HEK293 (cell line): ENCODE data around the gene CENPK.

ENCODE experiments used
- CTCF ChIA-PET: fragments of 350-600 bp; formaldehyde crosslinking; extraction: SDS; loops from one replicate; lab custom pipeline; 2021; ENCODE audit warnings: antibody characterized with exemption; lab: Yijun Ruan, JAX
- POLR2A ChIA-PET: fragments of 300-600 bp; formaldehyde crosslinking; extraction: SDS; loops from one replicate; lab custom pipeline; 2020; ENCODE audit warnings: antibody characterized with exemption, inconsistent platforms; lab: Yijun Ruan, JAX
- H3K27ac ChIP-seq: fragments of 200-500 bp; sonication (Bioruptor generic); 2 replicates; pipeline ENCODE4 v1.5.1; 2014; ENCODE audit warnings: low read depth, low read length, control low read depth, inconsistent platforms; ENCODE audit errors: extremely low read depth
- H3K36me3 ChIP-seq, 2 experiments: fragments of 200-500 bp in 1 of 2; sonication (Bioruptor generic) in 1 of 2; 1 replicate in 1 of 2; 2 replicates in 1 of 2; pipeline ENCODE4 v1.5.1; 2014 to 2017; ENCODE audit warnings: inconsistent platforms in 2 of 2, low read length in 2 of 2; ENCODE audit not compliant: control insufficient read depth in 2 of 2, insufficient read depth in 1 of 2
- H3K4me1 ChIP-seq: fragments of 200-500 bp; sonication (Bioruptor generic); 2 replicates; pipeline ENCODE4 v1.5.1; 2014; ENCODE audit warnings: mild to moderate bottlenecking, low read length, inconsistent platforms; ENCODE audit not compliant: control insufficient read depth, insufficient read depth
- H3K4me3 ChIP-seq: 2 replicates; pipeline ENCODE4 v1.5.1; 2011; ENCODE audit warnings: low read depth, mild to moderate bottlenecking, control low read depth, low read length, moderate library complexity
- H3K9me3 ChIP-seq: fragments of 200-500 bp; sonication (Bioruptor generic); 2 replicates; pipeline ENCODE4 v1.5.1; 2014; ENCODE audit warnings: low read depth, low read length, inconsistent platforms; ENCODE audit not compliant: control insufficient read depth, insufficient read depth
- HOXC10 ChIP-seq: sonication (generic); formaldehyde crosslinking; IDR thresholded peaks from 2 replicates; pipeline ENCODE4 v1.8.1; 2023; ENCODE audit warnings: mild to moderate bottlenecking, missing genetic modification reagents
- IKZF3 ChIP-seq: fragments of 450-650 bp; IDR thresholded peaks from 2 replicates; pipeline ENCODE4 v1.5.0; 2018; ENCODE audit warnings: missing biosample characterization, mild to moderate bottlenecking, missing genetic modification characterization, moderate library complexity
- SCRT2 ChIP-seq: fragments of 450-650 bp; formaldehyde crosslinking; IDR thresholded peaks from 2 replicates; pipeline ENCODE4 v1.5.1; 2016; ENCODE audit warnings: missing biosample characterization, missing genetic modification characterization
- YY2 ChIP-seq: fragments of 450-650 bp; formaldehyde crosslinking; IDR thresholded peaks from 2 replicates; pipeline ENCODE4 v1.5.1; 2016; ENCODE audit warnings: missing biosample characterization, missing genetic modification characterization
- ZBTB21 ChIP-seq: fragments of 450-650 bp; formaldehyde crosslinking; IDR thresholded peaks from 2 replicates; pipeline ENCODE4 v1.5.1; 2017; ENCODE audit warnings: missing biosample characterization, missing genetic modification characterization
- ZNF2 ChIP-seq: fragments of 450-650 bp; formaldehyde crosslinking; IDR thresholded peaks from 2 replicates; pipeline ENCODE4 v1.5.1; 2016; ENCODE audit warnings: missing biosample characterization, missing genetic modification characterization
- ZNF221 ChIP-seq: fragments of 450-650 bp; formaldehyde crosslinking; IDR thresholded peaks from 2 replicates; pipeline ENCODE4 v1.5.1; 2017; ENCODE audit warnings: missing biosample characterization, missing genetic modification characterization, borderline replicate concordance
- ZNF223 ChIP-seq: fragments of 450-650 bp; formaldehyde crosslinking; IDR thresholded peaks from 2 replicates; pipeline ENCODE4 v1.5.1; 2016; ENCODE audit warnings: missing biosample characterization, missing genetic modification characterization
- ZNF23 ChIP-seq: fragments of 450-650 bp; formaldehyde crosslinking; IDR thresholded peaks from 2 replicates; pipeline ENCODE4 v1.5.1; 2016; ENCODE audit warnings: missing biosample characterization, missing genetic modification characterization, borderline replicate concordance
- ZNF354C ChIP-seq: fragments of 450-650 bp; formaldehyde crosslinking; IDR thresholded peaks from 2 replicates; pipeline ENCODE4 v1.5.1; 2016; ENCODE audit warnings: missing biosample characterization, missing genetic modification characterization, low read depth, borderline replicate concordance
- ZNF391 ChIP-seq: fragments of 450-650 bp; formaldehyde crosslinking; IDR thresholded peaks from 2 replicates; pipeline ENCODE4 v1.5.1; 2016; ENCODE audit warnings: low read depth, missing biosample characterization, missing genetic modification characterization, borderline replicate concordance
- ZNF558 ChIP-seq: fragments of 450-650 bp; formaldehyde crosslinking; IDR thresholded peaks from 2 replicates; pipeline ENCODE4 v1.5.1; 2016; ENCODE audit warnings: missing biosample characterization, missing genetic modification characterization
- ZNF561 ChIP-seq: fragments of 450-650 bp; IDR thresholded peaks from 2 replicates; pipeline ENCODE4 v1.5.1; 2018; ENCODE audit warnings: missing biosample characterization, missing genetic modification characterization, borderline replicate concordance
- ZNF623 ChIP-seq: fragments of 450-650 bp; formaldehyde crosslinking; IDR thresholded peaks from 2 replicates; pipeline ENCODE4 v1.5.1; 2016; ENCODE audit warnings: missing biosample characterization, missing genetic modification characterization
- ZNF658 ChIP-seq: fragments of 450-650 bp; formaldehyde crosslinking; IDR thresholded peaks from 2 replicates; pipeline ENCODE4; 2016; ENCODE audit warnings: missing biosample characterization, missing genetic modification characterization
- ZNF677 ChIP-seq: fragments of 450-650 bp; IDR thresholded peaks from 2 replicates; pipeline ENCODE4 v1.5.0; 2018; ENCODE audit warnings: missing biosample characterization, mild to moderate bottlenecking, missing genetic modification characterization, moderate library complexity
- ZNF76 ChIP-seq: fragments of 450-650 bp; formaldehyde crosslinking; IDR thresholded peaks from 2 replicates; pipeline ENCODE4; 2016; ENCODE audit warnings: low read depth, missing biosample characterization, missing genetic modification characterization, borderline replicate concordance
- ZNF777 ChIP-seq: fragments of 450-650 bp; formaldehyde crosslinking; IDR thresholded peaks from 2 replicates; pipeline ENCODE4 v1.5.1; 2017; ENCODE audit warnings: missing biosample characterization, missing genetic modification characterization, borderline replicate concordance
- ZNF837 ChIP-seq: fragments of 450-650 bp; formaldehyde crosslinking; IDR thresholded peaks from 2 replicates; pipeline ENCODE4 v1.5.1; 2016; ENCODE audit warnings: missing biosample characterization, missing genetic modification characterization
- TF ChIP-seq, protein P1 (sequence below): fragments of 450-650 bp; formaldehyde crosslinking; IDR thresholded peaks from 2 replicates; pipeline ENCODE4 v1.5.1; 2016; ENCODE audit warnings: missing biosample characterization, missing genetic modification characterization
- TF ChIP-seq, protein P2 (sequence below): fragments of 450-650 bp; IDR thresholded peaks from 2 replicates; pipeline ENCODE4 v1.5.1; 2018; ENCODE audit warnings: missing biosample characterization, mild to moderate bottlenecking, missing genetic modification characterization
- TF ChIP-seq, protein P3 (sequence below): fragments of 450-650 bp; formaldehyde crosslinking; IDR thresholded peaks from 2 replicates; pipeline ENCODE4 v1.5.1; 2016; ENCODE audit warnings: missing biosample characterization, missing genetic modification characterization
- TF ChIP-seq, protein P4 (sequence below): fragments of 450-650 bp; formaldehyde crosslinking; IDR thresholded peaks from 2 replicates; pipeline ENCODE4 v1.5.1; 2016; ENCODE audit warnings: missing biosample characterization, missing genetic modification characterization
- TF ChIP-seq, protein P5 (sequence below): fragments of 450-650 bp; formaldehyde crosslinking; IDR thresholded peaks from 2 replicates; pipeline ENCODE4 v1.5.1; 2017; ENCODE audit warnings: missing biosample characterization, missing genetic modification characterization

Gene CENPK

DNA sequence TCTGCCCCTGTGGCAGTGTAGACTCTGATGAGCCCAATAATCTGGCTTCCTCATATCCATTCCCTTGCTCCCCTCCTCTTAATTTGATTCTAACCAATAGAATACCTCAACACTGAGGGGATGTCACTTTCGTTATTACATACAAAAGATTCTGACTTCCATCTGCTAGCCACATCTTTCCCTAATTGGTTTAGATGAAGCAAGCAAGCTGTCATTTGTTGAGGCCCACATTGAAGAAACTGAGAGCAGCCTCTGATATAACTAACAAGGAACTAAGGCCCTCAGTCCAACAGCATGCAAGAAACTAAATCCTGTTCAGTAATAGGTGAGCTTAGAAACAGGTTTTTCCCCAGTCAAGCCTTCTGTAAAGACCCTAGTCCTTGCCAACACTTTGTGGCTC lies 87.1 kb downstream of the CENPK start (continued):
- TF ChIP-seq, protein P1, sequence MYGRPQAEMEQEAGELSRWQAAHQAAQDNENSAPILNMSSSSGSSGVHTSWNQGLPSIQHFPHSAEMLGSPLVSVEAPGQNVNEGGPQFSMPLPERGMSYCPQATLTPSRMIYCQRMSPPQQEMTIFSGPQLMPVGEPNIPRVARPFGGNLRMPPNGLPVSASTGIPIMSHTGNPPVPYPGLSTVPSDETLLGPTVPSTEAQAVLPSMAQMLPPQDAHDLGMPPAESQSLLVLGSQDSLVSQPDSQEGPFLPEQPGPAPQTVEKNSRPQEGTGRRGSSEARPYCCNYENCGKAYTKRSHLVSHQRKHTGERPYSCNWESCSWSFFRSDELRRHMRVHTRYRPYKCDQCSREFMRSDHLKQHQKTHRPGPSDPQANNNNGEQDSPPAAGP = no peak
- TF ChIP-seq ZNF2 (tag by site-specific recombination) = no peak

DNA sequence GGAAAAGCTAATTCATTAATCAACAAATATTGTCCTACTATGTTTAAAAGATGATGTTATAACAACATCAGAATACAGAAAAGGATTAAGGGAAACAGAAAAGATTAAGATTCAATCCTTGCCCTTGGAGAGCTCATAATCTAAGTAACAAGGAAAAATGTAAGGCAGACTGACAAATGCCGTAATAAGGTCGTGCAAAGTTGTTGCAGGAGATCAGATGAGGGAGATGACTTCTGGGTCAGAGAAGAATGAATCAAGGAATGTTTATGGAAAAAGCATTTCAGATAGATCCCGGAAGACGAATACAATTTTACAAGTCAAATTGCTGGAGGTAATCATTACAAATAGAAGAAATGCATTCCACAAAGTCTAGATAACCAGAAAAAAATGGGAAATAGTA lies 87.6 kb downstream of the CENPK start:
- peaks cover 19% of the 10 kb centered on the region for H3K4me1 ChIP-seq
- H3K36me3 ChIP-seq = no peaks in the 10 kb centered on the region
- H3K27ac ChIP-seq = no peak overlapping the region
- TF ChIP-seq IKZF3 (tag by site-specific recombination) (no peak), ZNF76 (tag by site-specific recombination) (no peak), ZNF223 (no peak), ZNF558 (tag by site-specific recombination) (no peak), ZNF354C (no peak), YY2 (no peak), ZNF777 (tag by site-specific recombination) (no peak), ZNF623 (tag by site-specific recombination) (no peak), ZNF837 (tag by site-specific recombination) (no peak)
- TF ChIP-seq, protein P2, sequence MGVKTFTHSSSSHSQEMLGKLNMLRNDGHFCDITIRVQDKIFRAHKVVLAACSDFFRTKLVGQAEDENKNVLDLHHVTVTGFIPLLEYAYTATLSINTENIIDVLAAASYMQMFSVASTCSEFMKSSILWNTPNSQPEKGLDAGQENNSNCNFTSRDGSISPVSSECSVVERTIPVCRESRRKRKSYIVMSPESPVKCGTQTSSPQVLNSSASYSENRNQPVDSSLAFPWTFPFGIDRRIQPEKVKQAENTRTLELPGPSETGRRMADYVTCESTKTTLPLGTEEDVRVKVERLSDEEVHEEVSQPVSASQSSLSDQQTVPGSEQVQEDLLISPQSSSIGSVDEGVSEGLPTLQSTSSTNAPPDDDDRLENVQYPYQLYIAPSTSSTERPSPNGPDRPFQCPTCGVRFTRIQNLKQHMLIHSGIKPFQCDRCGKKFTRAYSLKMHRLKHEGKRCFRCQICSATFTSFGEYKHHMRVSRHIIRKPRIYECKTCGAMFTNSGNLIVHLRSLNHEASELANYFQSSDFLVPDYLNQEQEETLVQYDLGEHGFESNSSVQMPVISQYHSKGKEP (tag by site-specific recombination) = no peak
- no peak overlapping the region for H3K4me3 ChIP-seq
- no peaks in the 10 kb centered on the region for H3K9me3 ChIP-seq
- POLR2A ChIA-PET = no interaction called here
- CTCF ChIA-PET = interaction anchor here (0.6 kb wide), 1 partner anchor 1018 kb away, joined by 3 read pairs; no protein-coding TSS in a partner anchor

DNA sequence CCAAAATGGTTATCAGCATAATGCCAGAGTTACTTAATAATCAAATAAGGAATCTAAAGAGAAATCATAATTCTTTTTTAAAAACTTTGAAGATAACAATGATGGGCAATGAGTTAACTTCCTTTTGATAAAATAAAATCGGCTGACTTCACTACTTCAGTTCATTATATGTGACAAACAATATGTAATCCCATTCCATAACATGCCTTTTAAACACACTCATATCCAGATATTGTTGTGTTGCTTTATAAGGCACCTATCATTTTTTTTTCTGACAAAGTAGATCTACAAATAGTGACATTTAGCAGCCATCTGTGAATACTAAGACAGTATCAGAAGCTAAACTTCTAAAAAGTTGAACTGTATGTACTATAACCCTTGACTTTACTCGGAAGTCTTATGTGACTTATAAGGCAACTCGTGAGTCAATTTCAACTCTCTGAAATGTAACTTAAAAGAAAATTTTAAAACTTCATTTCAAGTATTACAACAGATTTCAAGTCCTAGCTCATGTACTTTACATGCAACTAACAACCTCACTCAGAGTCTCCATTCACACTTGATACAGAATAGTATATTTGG lies 88.7 kb downstream of the CENPK start:
- H3K4me3 ChIP-seq = no peak overlapping the region
- H3K27ac ChIP-seq = no peak overlapping the region
- ChIA-PET CTCF (interaction anchor here (0.6 kb wide), 1 partner anchor 446 kb away, joined by 3 read pairs; no protein-coding TSS in a partner anchor), POLR2A (no interaction called here)
- no peaks in the 10 kb centered on the region for H3K9me3 ChIP-seq
- H3K36me3 ChIP-seq = no peaks in the 10 kb centered on the region
- H3K4me1 ChIP-seq = peaks cover 14% of the 10 kb centered on the region
- TF ChIP-seq SCRT2 (tag by site-specific recombination) (no peak), ZNF677 (no peak), ZNF658 (tag by site-specific recombination) (no peak), HOXC10 (CRISPR knock-in tag) (no peak), ZNF23 (no peak), ZNF221 (tag by site-specific recombination) (no peak), ZBTB21 (tag by site-specific recombination) (no peak), ZNF561 (tag by site-specific recombination) (no peak), ZNF391 (tag by site-specific recombination) (no peak)
- TF ChIP-seq, protein P3, sequence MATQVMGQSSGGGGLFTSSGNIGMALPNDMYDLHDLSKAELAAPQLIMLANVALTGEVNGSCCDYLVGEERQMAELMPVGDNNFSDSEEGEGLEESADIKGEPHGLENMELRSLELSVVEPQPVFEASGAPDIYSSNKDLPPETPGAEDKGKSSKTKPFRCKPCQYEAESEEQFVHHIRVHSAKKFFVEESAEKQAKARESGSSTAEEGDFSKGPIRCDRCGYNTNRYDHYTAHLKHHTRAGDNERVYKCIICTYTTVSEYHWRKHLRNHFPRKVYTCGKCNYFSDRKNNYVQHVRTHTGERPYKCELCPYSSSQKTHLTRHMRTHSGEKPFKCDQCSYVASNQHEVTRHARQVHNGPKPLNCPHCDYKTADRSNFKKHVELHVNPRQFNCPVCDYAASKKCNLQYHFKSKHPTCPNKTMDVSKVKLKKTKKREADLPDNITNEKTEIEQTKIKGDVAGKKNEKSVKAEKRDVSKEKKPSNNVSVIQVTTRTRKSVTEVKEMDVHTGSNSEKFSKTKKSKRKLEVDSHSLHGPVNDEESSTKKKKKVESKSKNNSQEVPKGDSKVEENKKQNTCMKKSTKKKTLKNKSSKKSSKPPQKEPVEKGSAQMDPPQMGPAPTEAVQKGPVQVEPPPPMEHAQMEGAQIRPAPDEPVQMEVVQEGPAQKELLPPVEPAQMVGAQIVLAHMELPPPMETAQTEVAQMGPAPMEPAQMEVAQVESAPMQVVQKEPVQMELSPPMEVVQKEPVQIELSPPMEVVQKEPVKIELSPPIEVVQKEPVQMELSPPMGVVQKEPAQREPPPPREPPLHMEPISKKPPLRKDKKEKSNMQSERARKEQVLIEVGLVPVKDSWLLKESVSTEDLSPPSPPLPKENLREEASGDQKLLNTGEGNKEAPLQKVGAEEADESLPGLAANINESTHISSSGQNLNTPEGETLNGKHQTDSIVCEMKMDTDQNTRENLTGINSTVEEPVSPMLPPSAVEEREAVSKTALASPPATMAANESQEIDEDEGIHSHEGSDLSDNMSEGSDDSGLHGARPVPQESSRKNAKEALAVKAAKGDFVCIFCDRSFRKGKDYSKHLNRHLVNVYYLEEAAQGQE (tag by site-specific recombination) = no peak
- TF ChIP-seq, protein P4, sequence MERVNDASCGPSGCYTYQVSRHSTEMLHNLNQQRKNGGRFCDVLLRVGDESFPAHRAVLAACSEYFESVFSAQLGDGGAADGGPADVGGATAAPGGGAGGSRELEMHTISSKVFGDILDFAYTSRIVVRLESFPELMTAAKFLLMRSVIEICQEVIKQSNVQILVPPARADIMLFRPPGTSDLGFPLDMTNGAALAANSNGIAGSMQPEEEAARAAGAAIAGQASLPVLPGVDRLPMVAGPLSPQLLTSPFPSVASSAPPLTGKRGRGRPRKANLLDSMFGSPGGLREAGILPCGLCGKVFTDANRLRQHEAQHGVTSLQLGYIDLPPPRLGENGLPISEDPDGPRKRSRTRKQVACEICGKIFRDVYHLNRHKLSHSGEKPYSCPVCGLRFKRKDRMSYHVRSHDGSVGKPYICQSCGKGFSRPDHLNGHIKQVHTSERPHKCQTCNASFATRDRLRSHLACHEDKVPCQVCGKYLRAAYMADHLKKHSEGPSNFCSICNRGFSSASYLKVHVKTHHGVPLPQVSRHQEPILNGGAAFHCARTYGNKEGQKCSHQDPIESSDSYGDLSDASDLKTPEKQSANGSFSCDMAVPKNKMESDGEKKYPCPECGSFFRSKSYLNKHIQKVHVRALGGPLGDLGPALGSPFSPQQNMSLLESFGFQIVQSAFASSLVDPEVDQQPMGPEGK (tag by site-specific recombination) = no peak
- TF ChIP-seq, protein P5, sequence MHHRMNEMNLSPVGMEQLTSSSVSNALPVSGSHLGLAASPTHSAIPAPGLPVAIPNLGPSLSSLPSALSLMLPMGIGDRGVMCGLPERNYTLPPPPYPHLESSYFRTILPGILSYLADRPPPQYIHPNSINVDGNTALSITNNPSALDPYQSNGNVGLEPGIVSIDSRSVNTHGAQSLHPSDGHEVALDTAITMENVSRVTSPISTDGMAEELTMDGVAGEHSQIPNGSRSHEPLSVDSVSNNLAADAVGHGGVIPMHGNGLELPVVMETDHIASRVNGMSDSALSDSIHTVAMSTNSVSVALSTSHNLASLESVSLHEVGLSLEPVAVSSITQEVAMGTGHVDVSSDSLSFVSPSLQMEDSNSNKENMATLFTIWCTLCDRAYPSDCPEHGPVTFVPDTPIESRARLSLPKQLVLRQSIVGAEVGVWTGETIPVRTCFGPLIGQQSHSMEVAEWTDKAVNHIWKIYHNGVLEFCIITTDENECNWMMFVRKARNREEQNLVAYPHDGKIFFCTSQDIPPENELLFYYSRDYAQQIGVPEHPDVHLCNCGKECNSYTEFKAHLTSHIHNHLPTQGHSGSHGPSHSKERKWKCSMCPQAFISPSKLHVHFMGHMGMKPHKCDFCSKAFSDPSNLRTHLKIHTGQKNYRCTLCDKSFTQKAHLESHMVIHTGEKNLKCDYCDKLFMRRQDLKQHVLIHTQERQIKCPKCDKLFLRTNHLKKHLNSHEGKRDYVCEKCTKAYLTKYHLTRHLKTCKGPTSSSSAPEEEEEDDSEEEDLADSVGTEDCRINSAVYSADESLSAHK (tag by site-specific recombination) = no peak
